NCI-H2196 treated with DMSO at 0.1 percent for 48 hours (cell line): Measurements from ENCODE around the gene LRRC70.

Source experiments
- DNase-seq: peaks from one replicate; lab custom pipeline; 2025; ENCODE audit not compliant: unreplicated experiment; lab: John Stamatoyannopoulos, UW

Gene LRRC70

GRCh38 chr5:62574599-62574998, 4.0 kb upstream of the LRRC70 start:
- DNase-seq, result no peak

DNA sequence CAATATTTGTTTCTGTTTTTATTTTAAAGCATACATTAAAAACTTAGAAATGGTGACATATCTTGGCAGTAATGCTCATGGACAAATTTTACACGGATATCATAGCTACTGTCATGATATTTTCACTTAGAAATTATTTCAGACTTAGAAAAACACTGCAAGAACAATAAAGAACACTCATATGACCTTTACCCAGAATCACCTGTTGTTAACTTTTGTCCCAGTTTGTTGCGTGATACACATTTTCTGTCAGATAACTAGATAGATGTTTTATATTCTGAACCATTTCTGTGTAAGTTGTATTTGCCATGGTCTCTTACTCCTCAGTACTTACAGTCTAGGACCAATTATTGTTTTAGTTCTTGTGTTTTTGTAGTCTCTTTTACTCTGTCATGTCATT, 3.6 kb upstream of the LRRC70 start:
- DNase-seq, result no peak

GRCh38 chr5:62575489-62575888, 3.1 kb upstream of the LRRC70 start:
- no peak for DNase-seq

DNA sequence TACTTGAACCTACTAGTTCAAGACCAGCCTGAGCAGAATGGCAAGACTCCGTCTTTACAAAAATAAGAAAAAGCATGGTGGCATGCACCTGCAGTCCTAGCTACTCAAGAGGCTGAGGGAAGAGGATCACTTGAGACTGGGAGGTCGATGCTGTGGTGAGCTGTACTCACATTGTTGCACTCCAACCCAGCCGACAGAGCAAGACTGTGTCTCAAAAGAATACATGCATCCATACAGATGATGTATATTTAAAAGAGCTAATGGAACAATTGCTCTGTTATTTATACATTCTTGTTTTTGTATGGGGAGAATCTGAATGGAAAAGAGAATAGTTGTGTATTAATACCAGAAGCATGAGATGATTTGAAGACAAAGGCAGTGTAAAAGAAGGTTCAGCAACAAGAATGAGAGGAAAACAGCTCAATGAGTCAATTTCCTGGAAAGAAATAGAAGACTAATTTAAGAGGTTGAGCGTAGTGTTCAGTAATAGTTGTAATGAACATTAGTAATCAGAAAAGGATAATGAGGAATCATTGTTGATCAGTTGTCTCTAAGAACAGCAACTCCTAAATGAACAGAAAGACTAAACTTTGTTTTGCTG, 1.9 kb upstream of the LRRC70 start:
- DNase-seq, result no peak

- no peak for DNase-seq
Observed at GRCh38 chr5:62577488-62577887, 1.1 kb upstream of the LRRC70 start.

- no peak for DNase-seq
Observed at GRCh38 chr5:62579761-62580160, 1.1 kb downstream of the LRRC70 start.

DNA sequence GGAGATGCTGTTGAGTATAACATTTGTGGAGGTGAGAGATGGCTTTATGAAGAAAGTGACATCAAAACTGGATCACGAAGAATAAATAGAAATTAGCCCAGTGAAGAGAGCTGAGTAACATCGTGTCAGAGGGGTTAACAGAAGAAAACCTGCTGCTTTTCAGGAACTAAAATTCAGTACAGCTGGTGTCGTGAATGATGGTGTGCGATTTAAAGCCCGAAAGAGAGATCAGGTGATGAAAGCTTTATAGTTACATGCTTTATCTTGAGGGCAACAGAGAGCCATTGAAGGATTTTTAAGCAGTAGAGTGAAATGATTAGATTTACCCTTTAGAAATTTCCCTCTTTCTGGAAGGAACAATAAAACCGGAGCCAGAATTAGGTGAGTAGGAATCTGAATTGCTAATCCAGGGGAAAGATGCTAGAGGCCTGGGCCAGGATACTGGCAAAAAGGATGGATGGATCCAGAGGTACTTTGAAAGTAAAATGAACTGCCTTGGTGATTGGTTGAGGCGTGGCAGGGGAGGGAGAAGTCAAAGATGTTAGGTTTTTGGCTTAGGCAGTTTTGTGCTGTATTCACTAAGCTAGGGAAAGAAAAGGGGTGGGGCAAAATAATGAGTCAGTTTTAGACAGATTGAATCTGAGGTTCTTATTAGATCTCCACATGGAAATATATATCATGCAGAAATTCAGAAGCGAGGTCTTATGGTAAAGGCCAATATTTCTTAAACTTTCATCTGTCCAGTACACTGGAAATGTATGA, 3.4 kb downstream of the LRRC70 start:
- no peak for DNase-seq

GRCh38 chr5:62584391-62584790, 5.8 kb downstream of the LRRC70 start:
- DNase-seq, result no peak

DNA sequence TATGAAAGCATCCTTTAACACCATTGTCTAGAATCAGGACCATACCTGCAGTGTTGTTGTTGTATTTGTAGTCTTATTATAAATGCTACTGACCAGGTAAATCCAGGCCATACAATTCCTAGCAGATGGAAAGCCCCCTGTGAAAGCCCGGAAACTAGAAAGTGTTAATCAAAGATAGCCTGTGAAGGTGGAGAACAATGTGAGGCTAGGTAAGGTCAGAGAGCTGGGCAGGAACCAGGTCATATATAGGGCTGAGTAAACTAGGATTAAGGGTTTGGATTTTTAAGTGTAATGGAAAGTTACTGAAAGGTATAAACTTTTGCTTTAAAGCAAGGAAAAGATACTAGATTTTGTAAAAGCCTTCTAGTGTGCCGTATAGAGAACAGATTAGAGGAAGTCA, 6.7 kb downstream of the LRRC70 start:
- DNase-seq, result no peak

GRCh38 chr5:62585751-62586150, 7.1 kb downstream of the LRRC70 start:
- no peak for DNase-seq

DNA sequence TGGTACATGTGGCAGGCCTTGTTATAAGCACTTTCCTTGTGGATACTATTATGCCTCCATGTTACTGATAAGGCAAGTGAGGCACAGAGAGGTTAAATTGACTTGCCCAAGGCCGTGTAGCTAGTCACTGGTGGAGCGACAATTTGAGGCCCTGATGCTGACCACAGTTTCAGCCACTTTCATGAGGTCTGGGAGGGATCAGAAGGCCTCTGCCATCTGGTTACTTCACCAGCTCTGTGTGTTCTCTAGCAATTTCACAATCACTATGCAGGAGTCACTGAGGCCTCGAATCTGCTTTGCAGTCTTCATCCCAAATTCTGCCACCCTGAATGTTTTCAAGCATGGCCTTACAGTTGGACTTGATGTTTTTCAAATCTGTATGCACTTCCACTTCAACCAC, 9.1 kb downstream of the LRRC70 start:
- no peak for DNase-seq

- no peak for DNase-seq
Observed at GRCh38 chr5:62588668-62589067, 10.0 kb downstream of the LRRC70 start.

DNA sequence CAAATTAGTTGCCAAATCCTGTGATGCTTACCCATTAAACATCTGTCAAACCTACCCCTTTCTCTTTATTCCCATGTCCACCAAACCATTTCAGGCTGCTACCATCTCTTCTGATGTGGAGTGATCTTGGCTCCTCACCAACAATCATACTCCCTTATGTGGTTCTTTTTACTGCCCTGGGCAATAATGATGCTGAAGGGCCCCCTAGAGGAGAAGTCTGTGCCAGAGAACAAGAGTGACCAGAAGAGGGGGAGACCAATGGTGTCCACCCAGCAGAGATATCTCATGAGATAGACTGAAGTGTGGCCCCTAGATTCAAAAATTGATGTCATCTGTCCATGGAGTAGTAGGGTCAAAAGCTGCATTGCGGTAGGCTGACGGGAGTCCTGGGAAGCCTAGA, 10.9 kb downstream of the LRRC70 start:
- no peak for DNase-seq

DNA sequence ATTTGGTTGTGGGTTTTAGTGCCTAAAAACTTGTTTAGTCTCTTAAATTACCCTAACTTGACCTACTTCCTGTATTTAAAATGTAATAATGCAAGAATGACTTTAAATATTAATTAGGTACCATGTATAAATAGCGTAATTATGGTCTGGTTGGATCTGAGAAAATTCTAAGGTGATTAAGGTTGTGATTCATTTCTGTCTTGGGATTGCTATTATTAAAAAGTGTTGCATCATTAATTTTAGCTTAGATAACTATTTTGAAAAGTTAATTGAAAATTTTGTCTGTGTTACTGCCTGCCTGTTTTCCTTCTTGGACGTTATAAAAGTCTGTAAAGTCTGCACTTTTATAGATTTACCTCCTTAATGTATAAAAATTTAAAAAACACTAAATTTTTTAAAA, 11.8 kb downstream of the LRRC70 start:
- DNase-seq, result no peak

- no peak for DNase-seq
Observed at GRCh38 chr5:62592558-62592957, 13.9 kb downstream of the LRRC70 start.

DNA sequence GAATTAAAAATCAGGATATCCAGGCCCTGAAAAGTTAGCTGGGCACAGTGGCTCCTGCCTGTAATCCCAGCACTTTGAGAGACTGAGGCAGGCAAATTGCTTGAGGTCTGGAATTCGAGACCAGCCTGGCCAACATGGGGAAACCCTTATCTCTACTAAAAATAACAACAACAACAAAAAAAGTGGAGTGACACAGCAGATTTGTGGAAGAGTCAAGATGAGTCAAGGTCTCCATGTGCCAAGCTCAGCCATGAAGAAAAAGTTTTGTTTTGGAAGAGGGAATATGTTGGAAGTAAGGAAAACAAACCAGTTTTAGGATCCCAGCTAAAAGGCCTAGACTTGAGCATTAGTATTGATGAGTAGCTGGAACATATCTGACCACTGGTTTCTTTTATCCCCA, 14.7 kb downstream of the LRRC70 start:
- no peak for DNase-seq

- no peak for DNase-seq
Observed at GRCh38 chr5:62594364-62594984, 15.9 kb downstream of the LRRC70 start.

DNA sequence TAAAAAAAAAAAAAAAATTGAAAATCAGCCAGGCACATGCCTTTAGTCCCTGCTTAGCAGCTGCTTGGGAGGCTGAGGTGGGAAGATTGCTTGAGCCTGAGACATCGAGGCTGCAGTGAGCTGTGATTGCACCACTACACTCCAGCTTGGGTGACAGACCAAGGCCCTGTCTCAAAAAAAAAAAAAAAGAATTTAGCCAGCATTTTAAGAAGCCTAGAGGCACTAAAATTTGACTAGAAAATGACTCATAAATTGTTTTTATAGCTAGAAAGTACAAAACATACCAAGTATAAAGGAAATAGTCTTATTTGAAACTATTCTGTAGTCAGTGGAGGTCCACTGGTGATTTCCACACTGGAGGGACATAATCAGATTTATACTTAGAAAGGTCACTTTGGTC, 17.5 kb downstream of the LRRC70 start:
- no peak for DNase-seq

DNA sequence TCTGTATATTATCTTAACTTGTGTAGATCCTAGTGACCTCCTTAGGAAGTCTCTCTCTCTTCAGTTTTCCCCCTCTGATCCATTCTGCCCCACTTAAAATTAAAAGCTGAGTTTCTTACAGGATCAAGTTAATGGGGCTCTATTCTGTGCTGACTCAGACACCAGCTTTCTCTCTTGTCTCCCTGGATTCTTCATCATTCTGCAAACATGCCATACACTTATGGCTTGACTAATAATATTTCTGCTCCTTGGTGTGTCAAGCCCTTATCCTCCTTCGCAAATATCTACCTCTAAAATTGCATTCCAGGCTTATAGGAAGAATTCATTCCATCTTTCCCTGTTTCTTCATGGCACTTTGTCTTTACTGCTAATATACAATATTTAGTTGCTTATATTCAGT, 18.1 kb downstream of the LRRC70 start:
- DNase-seq, result no peak

GRCh38 chr5:62597314-62597713, 18.7 kb downstream of the LRRC70 start:
- DNase-seq, result no peak

DNA sequence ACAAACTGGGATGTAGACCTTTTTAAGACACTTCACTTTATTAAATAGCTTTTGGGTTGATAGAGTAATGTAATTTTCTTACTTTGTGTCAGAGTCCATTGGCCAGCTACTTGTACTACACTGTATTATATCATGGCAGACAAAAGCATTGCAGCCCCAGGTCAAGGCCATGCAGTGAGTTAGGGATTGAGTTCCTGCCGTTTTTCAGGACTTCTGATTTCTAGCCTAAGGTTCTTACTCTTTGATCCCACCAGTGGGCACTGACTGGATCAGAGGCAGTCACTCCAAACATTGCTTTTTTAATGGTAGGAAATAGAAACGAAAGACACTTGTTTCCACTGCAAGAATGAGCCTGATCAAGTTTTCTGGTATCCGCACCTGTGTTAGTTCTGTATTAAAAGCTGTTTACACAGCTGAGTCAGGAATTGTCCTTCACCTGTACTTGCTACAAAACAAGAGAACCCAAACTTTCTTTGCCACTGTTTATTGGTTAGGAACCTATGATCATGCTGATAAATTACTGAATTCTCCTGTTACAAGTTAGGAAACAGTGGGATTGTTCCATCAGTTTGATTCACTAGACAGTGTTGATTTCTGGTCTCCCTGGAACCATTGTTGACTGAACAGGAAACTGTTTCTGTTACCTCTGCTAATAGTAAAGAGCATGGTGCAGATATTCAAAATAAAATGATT, 22.1 kb downstream of the LRRC70 start:
- no peak for DNase-seq

DNA sequence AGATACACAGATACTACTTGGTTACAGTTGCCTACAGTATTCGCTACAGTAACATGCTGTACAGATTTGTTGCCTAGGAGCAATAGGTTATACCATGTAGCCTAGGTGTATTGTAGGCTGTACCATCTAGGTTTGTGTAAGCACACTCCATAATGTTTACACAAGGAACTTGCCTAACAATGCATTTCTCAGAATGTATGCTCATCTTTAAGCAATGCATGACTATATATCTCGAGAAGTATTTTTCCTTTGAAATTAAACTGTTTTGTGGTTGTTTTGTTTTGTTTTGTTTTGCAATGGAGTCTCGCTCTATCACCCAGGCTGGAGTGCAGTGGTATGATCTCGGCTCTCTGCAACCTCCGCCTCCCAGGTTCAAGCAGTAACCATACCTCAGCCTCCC, 25.3 kb downstream of the LRRC70 start:
- no peak for DNase-seq
